Lower leg skin (tissue), 4 donors: ENCODE data around the gene ZNF48. TPM values are rescaled to one million over a fixed set of nuclear protein-coding genes. Genes with fewer than 3 reads are reported as not detected.

ENCODE experiments used
- DNase-seq, 2 donors: peaks; one replicate each; pipeline ENCODE4 v3.0.0-alpha.2; 2019; ENCODE audit warnings: low spot score in 2 of 2
- H3K4me3 ChIP-seq: fragments of 200-600 bp; sonication (generic); 2 replicates; pipeline ENCODE4 v1.5.1; 2017; ENCODE audit warnings: mild to moderate bottlenecking, low read depth; ENCODE audit not compliant: poor library complexity, severe bottlenecking
- CTCF ChIP-seq, 3 donors: fragments of 450-650 bp; IDR thresholded peaks; one replicate each; pipeline ENCODE4 v1.5.1; 2016; ENCODE audit warnings: antibody characterized with exemption in 3 of 3, mild to moderate bottlenecking in 3 of 3, moderate library complexity in 2 of 3
- POLR2A ChIP-seq, 2 donors: fragments of 450-650 bp; IDR thresholded peaks; one replicate each; pipeline ENCODE4 v1.6.1; 2016 to 2017; ENCODE audit warnings: antibody characterized with exemption in 2 of 2, mild to moderate bottlenecking in 1 of 2, moderate library complexity in 1 of 2
- WGBS, 2 donors: methylation state at CpG; one replicate each; pipeline ENCODE4 v1.1.5; 2018; 5-methylcytosine and 5-hydroxymethylcytosine counted together
- intact Hi-C: fragments of 100-400 bp; cut with DNase I; formaldehyde crosslinking; loops from one replicate; pipeline ENCODE4 v1.15.0; 2023; ENCODE audit warnings: low total_unique reads
- total RNA-seq, 4 donors: library from RNA; depleted of rRNA; stranded (reverse); fragments of >200 nt; gene quantifications; one replicate each; pipeline ENCODE4 v1.1.0, GENCODE V29; 2016

Gene ZNF48
- total RNA-seq, result 10 to 100 TPM in 3 of 4 donors, 1 to 10 TPM in 1; 8.3 to 15.6 (median 10.5) TPM

GRCh38 chr16:30395155-30395991, at the start of gene ZNF48:
ZNF48 (plus strand) TSS chr16:30395420; CDS start chr16:30395795, 375 bp downstream.
- intact Hi-C loops, result no loop called here
- WGBS, 2 donors, result 0 to 1% methylated on average over 19 to 47 of the region's 103 CpGs
- peak; percentile 65 to 93 for DNase-seq
- H3K4me3 ChIP-seq, result peak within 1 kb of the TSS; percentile 74
- TF ChIP-seq CTCF (IDR thresholded peaks at IDR 0.05) (peak in 1 of 3 donors; percentile 40), POLR2A (IDR thresholded peaks at IDR 0.05) (no peak)

- WGBS, 2 donors, result 94 to 96% methylated on average over 3 of the region's 3 CpGs
- H3K4me3 ChIP-seq, result no peak overlapping the region
- no peak for TF ChIP-seq POLR2A (IDR thresholded peaks at IDR 0.05)
- TF ChIP-seq CTCF (IDR thresholded peaks at IDR 0.05), result no peak
- intact Hi-C loops, result no loop called here
- peak in 1 of 2 donors; percentile 42 for DNase-seq
Observed at GRCh38 chr16:30346286-30346685, 48.9 kb upstream of the ZNF48 start.

GRCh38 chr16:30348113-30348512, 47.1 kb upstream of the ZNF48 start:
- DNase-seq, result no peak
- intact Hi-C loops, result no loop called here
- TF ChIP-seq CTCF (IDR thresholded peaks at IDR 0.05) (no peak), POLR2A (IDR thresholded peaks at IDR 0.05) (no peak)
- no peak overlapping the region for H3K4me3 ChIP-seq
- 95 to 96% methylated on average over 8 of the region's 8 CpGs for WGBS, 2 donors

- WGBS, 2 donors, result 87 to 89% methylated on average over 7 of the region's 7 CpGs
- no peak for DNase-seq
- intact Hi-C loops, result no loop called here
- H3K4me3 ChIP-seq, result no peak overlapping the region
- TF ChIP-seq CTCF (IDR thresholded peaks at IDR 0.05) (no peak), POLR2A (IDR thresholded peaks at IDR 0.05) (no peak)
Observed at GRCh38 chr16:30348929-30349328, 46.3 kb upstream of the ZNF48 start.

GRCh38 chr16:30349675-30350074, 45.5 kb upstream of the ZNF48 start:
- TF ChIP-seq POLR2A (IDR thresholded peaks at IDR 0.05), result no peak
- WGBS, 2 donors, result 82 to 88% methylated on average over 3 of the region's 3 CpGs
- peak in 1 of 2 donors; percentile 40 for DNase-seq
- intact Hi-C loops, result no loop called here
- no peak overlapping the region for H3K4me3 ChIP-seq

- H3K4me3 ChIP-seq, result no peak overlapping the region
- WGBS, 2 donors, result 77 to 83% methylated on average over 3 of the region's 3 CpGs
- intact Hi-C loops, result no loop called here
- DNase-seq, result no peak
- TF ChIP-seq CTCF (IDR thresholded peaks at IDR 0.05), result no peak
- no peak for TF ChIP-seq POLR2A (IDR thresholded peaks at IDR 0.05)
Observed at GRCh38 chr16:30350134-30350871, 44.9 kb upstream of the ZNF48 start.
